ENCODE measurements around the gene RAD51B.

Gene RAD51B

GRCh38 chr14:68395604-68396003 lies 576.0 kb downstream of the RAD51B start:
- DNase-seq (ENCODE audit: insufficient read length, low spot score) (no peak), FAIRE-seq (no peak)
- TF ChIP-seq POLR2A (IDR thresholded peaks at IDR 0.05; ENCODE audit: low read depth, low read length) = no peak
- TF ChIP-seq TAF1 (IDR thresholded peaks at IDR 0.05; ENCODE audit: low read depth, low read length) = no peak
- TF ChIP-seq SPI1 (IDR thresholded peaks at IDR 0.05; ENCODE audit: low read depth, low read length) = no peak
- no peak for TF ChIP-seq POLR2AphosphoS5 (IDR thresholded peaks at IDR 0.05; ENCODE audit: low read depth, low read length)
- TF ChIP-seq PAX5 (IDR thresholded peaks at IDR 0.05; ENCODE audit: insufficient read depth, low read length, severe bottlenecking) = no peak
- no peak for TF ChIP-seq POU2F2 (IDR thresholded peaks at IDR 0.05; ENCODE audit: low read depth, low read length)

DNA sequence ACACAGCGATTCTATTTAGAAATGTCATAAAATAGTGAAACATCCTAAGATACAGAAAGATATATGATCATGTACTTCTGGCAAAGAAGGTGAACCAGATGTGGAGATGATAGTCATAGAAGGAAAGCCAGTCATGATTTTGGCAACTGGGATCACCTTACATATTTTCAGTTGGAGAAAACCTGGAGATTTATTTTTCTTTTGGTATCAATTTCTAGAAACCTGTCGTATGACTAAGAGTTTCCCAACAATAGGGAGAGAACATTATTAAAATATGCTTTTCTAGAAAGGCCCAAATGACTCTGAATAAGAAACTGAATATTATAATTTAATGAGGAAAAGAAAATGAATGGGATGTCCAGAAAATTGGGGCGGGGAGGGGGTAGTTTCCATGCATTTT lies 576.9 kb downstream of the RAD51B start:
- DNase-seq (ENCODE audit: insufficient read length, low spot score) (no peak), FAIRE-seq (no peak)
- no peak for TF ChIP-seq SPI1 (IDR thresholded peaks at IDR 0.05; ENCODE audit: low read depth, low read length)
- TF ChIP-seq PAX5 (IDR thresholded peaks at IDR 0.05; ENCODE audit: insufficient read depth, low read length, severe bottlenecking) = no peak
- no peak for TF ChIP-seq POU2F2 (IDR thresholded peaks at IDR 0.05; ENCODE audit: low read depth, low read length)
- no peak for TF ChIP-seq POLR2AphosphoS5 (IDR thresholded peaks at IDR 0.05; ENCODE audit: low read depth, low read length)
- TF ChIP-seq TAF1 (IDR thresholded peaks at IDR 0.05; ENCODE audit: low read depth, low read length) = no peak
- no peak for TF ChIP-seq POLR2A (IDR thresholded peaks at IDR 0.05; ENCODE audit: low read depth, low read length)

DNA sequence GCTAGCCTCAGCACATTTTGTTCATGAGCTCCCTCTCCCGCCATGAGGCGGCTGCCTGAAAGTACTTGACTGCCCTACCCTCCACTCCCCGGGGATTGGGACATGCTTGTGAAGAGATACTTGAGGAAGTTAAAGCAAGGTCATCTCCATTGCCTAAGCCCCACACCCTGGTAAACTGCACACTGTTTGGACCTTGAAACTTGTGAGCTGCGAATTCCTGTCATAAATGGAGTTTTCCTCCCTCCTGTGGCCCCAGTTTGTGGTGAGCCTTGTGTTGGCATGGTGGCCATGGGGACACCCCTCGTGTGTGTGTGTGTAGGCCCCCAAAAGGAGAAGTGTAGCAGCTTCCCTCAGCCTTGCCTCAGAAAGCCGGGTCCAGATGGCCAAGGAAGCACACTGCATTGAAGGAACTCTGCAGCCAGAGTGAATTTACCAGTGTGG lies 577.8 kb downstream of the RAD51B start:
- no peak for DNase-seq (ENCODE audit: insufficient read length, low spot score)
- peak; percentile 30; the same call in 1 of the 2 replicates for TF ChIP-seq SPI1 (IDR thresholded peaks at IDR 0.05; ENCODE audit: low read depth, low read length)
- TF ChIP-seq PAX5 (IDR thresholded peaks at IDR 0.05; ENCODE audit: insufficient read depth, low read length, severe bottlenecking) = no peak
- no peak for FAIRE-seq

GRCh38 chr14:68397822-68398221 lies 578.2 kb downstream of the RAD51B start:
- no peak for FAIRE-seq
- DNase-seq (ENCODE audit: insufficient read length, low spot score) = no peak
- TF ChIP-seq POLR2A (IDR thresholded peaks at IDR 0.05; ENCODE audit: low read depth, low read length) = no peak
- TF ChIP-seq POU2F2 (IDR thresholded peaks at IDR 0.05; ENCODE audit: low read depth, low read length) = no peak
- no peak for TF ChIP-seq SPI1 (IDR thresholded peaks at IDR 0.05; ENCODE audit: low read depth, low read length)
- no peak for TF ChIP-seq PAX5 (IDR thresholded peaks at IDR 0.05; ENCODE audit: insufficient read depth, low read length, severe bottlenecking)
- no peak for TF ChIP-seq POLR2AphosphoS5 (IDR thresholded peaks at IDR 0.05; ENCODE audit: low read depth, low read length)
- no peak for TF ChIP-seq TAF1 (IDR thresholded peaks at IDR 0.05; ENCODE audit: low read depth, low read length)

DNA sequence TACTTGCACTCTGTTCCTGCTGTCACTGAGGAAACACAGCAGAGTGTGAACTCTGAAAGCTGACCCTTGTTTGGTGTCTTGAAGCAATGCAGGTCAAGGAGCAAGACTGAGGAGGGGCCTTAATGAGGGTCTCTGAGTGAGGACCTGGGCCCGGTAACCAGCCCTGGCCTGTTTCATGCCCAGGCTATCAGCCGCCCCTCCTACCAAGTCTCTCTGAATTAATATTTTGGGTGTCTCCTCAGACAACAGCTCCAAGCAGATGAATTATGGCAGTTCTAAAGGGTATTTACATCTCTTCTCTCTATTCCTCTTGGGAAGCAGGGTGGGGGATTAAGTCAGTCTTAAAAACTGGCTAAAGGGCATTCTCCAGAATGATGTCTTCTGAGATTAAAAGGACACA lies 578.8 kb downstream of the RAD51B start:
- no peak for TF ChIP-seq SPI1 (IDR thresholded peaks at IDR 0.05; ENCODE audit: low read depth, low read length)
- no peak for TF ChIP-seq POU2F2 (IDR thresholded peaks at IDR 0.05; ENCODE audit: low read depth, low read length)
- DNase-seq (ENCODE audit: insufficient read length, low spot score) = no peak
- FAIRE-seq = no peak

- FAIRE-seq (no peak), DNase-seq (ENCODE audit: insufficient read length, low spot score) (no peak)
- TF ChIP-seq PAX5 (IDR thresholded peaks at IDR 0.05; ENCODE audit: insufficient read depth, low read length, severe bottlenecking) = no peak
- TF ChIP-seq POLR2A (IDR thresholded peaks at IDR 0.05; ENCODE audit: low read depth, low read length) = no peak
- no peak for TF ChIP-seq POU2F2 (IDR thresholded peaks at IDR 0.05; ENCODE audit: low read depth, low read length)
- TF ChIP-seq POLR2AphosphoS5 (IDR thresholded peaks at IDR 0.05; ENCODE audit: low read depth, low read length) = no peak
Measured at GRCh38 chr14:68399971-68400370, 580.4 kb downstream of the RAD51B start.

DNA sequence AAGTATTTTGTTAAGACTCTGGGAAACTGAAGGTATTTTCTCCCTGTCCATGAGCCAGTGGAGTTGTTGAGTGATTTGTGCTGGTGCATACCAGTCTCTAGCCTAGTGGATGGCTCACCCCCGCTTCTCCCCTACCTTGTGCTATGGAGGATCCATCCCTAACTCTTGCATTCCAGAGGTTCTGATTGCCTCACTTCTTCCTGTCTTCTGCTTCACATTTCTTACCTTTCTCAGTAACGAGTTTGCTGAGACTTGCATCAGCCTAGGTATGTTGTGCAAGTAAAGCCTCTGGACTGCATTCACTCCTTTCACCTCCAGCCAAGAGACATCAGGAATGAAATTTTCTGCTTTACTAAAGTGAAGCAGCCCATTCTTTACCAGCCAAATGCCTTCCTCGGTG lies 581.7 kb downstream of the RAD51B start:
- FAIRE-seq (peak; percentile 66), DNase-seq (ENCODE audit: insufficient read length, low spot score) (no peak)
- TF ChIP-seq TAF1 (IDR thresholded peaks at IDR 0.05; ENCODE audit: low read depth, low read length) (no peak), SPI1 (IDR thresholded peaks at IDR 0.05; ENCODE audit: low read depth, low read length) (no peak), POU2F2 (IDR thresholded peaks at IDR 0.05; ENCODE audit: low read depth, low read length) (no peak)

GRCh38 chr14:68401855-68402254 lies 582.3 kb downstream of the RAD51B start:
- FAIRE-seq (peak; percentile 84), DNase-seq (ENCODE audit: insufficient read length, low spot score) (peak; percentile 31)
- TF ChIP-seq SPI1 (IDR thresholded peaks at IDR 0.05; ENCODE audit: low read depth, low read length) = peak; percentile 57
- TF ChIP-seq POLR2A (IDR thresholded peaks at IDR 0.05; ENCODE audit: low read depth, low read length) = no peak
- TF ChIP-seq POU2F2 (IDR thresholded peaks at IDR 0.05; ENCODE audit: low read depth, low read length) = 0 out of 2 replicates have a peak, but pooled peaks have one; percentile 50
- TF ChIP-seq POLR2AphosphoS5 (IDR thresholded peaks at IDR 0.05; ENCODE audit: low read depth, low read length) = no peak
- TF ChIP-seq TAF1 (IDR thresholded peaks at IDR 0.05; ENCODE audit: low read depth, low read length) = 0 out of 2 replicates have a peak, but pooled peaks have one; percentile 26
- TF ChIP-seq PAX5 (IDR thresholded peaks at IDR 0.05; ENCODE audit: insufficient read depth, low read length, severe bottlenecking) = peak; percentile 5

DNA sequence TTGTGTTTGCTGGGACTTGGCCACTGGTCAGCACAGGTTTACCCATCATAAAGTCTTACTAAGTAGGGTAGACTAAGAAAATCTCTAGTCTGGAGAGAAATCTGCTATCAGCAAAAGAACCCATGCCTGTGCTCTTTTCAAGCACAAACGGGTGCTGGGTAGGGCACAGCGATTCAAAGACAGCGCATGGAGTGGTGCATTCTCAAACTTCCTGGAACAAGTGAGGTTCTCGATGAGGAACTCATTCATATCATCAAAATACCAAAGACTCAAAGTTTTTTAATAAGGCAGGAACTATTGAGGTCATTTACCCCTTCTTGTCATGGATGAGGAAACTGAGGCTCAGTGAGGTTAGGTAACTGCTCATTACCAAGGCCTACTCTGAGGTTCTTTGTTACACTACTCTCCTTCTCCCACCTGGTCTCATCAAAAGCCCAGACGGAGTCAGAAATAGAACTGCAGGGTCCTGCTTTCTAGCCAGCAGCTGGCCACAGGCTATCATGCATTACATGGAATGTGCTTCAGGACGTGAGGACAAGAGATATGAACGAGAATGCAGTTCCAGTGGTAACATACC lies 583.0 kb downstream of the RAD51B start:
- FAIRE-seq (peak; percentile 52), DNase-seq (ENCODE audit: insufficient read length, low spot score) (no peak)
- TF ChIP-seq TAF1 (IDR thresholded peaks at IDR 0.05; ENCODE audit: low read depth, low read length) = 0 out of 2 replicates have a peak, but pooled peaks have one; percentile 22
- no peak for TF ChIP-seq POU2F2 (IDR thresholded peaks at IDR 0.05; ENCODE audit: low read depth, low read length)
- TF ChIP-seq PAX5 (IDR thresholded peaks at IDR 0.05; ENCODE audit: insufficient read depth, low read length, severe bottlenecking) = no peak
- no peak for TF ChIP-seq SPI1 (IDR thresholded peaks at IDR 0.05; ENCODE audit: low read depth, low read length)
- TF ChIP-seq POLR2A (IDR thresholded peaks at IDR 0.05; ENCODE audit: low read depth, low read length) = no peak
- peak; percentile 71 for TF ChIP-seq POLR2AphosphoS5 (IDR thresholded peaks at IDR 0.05; ENCODE audit: low read depth, low read length)

Data from GM12891 (cell line).